Mesenchymal stem cell (in vitro differentiated cells and primary cell): Measurements from ENCODE around the gene MAP7D2.

Experiments
- DNase-seq: peaks from one replicate; pipeline ENCODE4 v3.0.0-alpha.2; 2013
- H2AFZ ChIP-seq: one replicate; pipeline ENCODE4 v1.6.1; 2013; ENCODE audit warnings: low read depth, mild to moderate bottlenecking, control low read depth, inconsistent platforms, low read length, moderate library complexity
- H2AK5ac ChIP-seq: 2 replicates; pipeline ENCODE4 v1.6.1; 2013; ENCODE audit warnings: low read length, moderate library complexity, mild to moderate bottlenecking, inconsistent platforms; ENCODE audit not compliant: severe bottlenecking
- H2BK120ac ChIP-seq: one replicate; pipeline ENCODE4 v1.6.1; 2013; ENCODE audit warnings: low read depth, mild to moderate bottlenecking, inconsistent platforms, low read length, moderate library complexity
- H2BK12ac ChIP-seq, 2 experiments: one replicate each; pipeline ENCODE4 v1.6.1; 2013; ENCODE audit warnings: inconsistent platforms in 2 of 2, low read length in 2 of 2, mild to moderate bottlenecking in 2 of 2, moderate library complexity in 2 of 2, control low read depth in 1 of 2
- H2BK15ac ChIP-seq: one replicate; pipeline ENCODE4 v1.6.1; 2013; ENCODE audit warnings: mild to moderate bottlenecking, low read depth, inconsistent platforms; ENCODE audit not compliant: poor library complexity, severe bottlenecking
- H2BK5ac ChIP-seq: 2 replicates; pipeline ENCODE4 v1.6.1; 2013; ENCODE audit warnings: low read depth, mild to moderate bottlenecking, low read length, control low read depth, inconsistent platforms; ENCODE audit not compliant: poor library complexity, severe bottlenecking
- H3K14ac ChIP-seq, 2 experiments: one replicate each; pipeline ENCODE4 v1.6.1; 2013; ENCODE audit warnings: inconsistent platforms in 2 of 2, low read length in 2 of 2, control low read depth in 1 of 2, mild to moderate bottlenecking in 1 of 2, moderate library complexity in 1 of 2
- H3K18ac ChIP-seq, 2 experiments: one replicate each; pipeline ENCODE4 v1.6.1; 2013; ENCODE audit warnings: inconsistent platforms in 2 of 2, low read length in 2 of 2, control low read depth in 1 of 2, low read depth in 1 of 2, mild to moderate bottlenecking in 1 of 2
- H3K23ac ChIP-seq, 2 experiments: one replicate each; pipeline ENCODE4 v1.6.1; 2013; ENCODE audit warnings: inconsistent platforms in 2 of 2, low read length in 2 of 2, mild to moderate bottlenecking in 2 of 2, moderate library complexity in 2 of 2, control low read depth in 1 of 2
- H3K27ac ChIP-seq: 2 replicates; pipeline ENCODE4 v1.5.1; 2013; ENCODE audit warnings: mild to moderate bottlenecking, moderate library complexity, low read length, control low read depth, inconsistent platforms; ENCODE audit not compliant: poor library complexity, severe bottlenecking
- H3K27me3 ChIP-seq, 2 experiments: 2 replicates each; pipeline versions ENCODE4 v1.6.1 to v1.7.0; 2013; ENCODE audit warnings: low read length in 2 of 2, mild to moderate bottlenecking in 2 of 2, moderate library complexity in 2 of 2, control low read depth in 1 of 2, inconsistent platforms in 1 of 2; ENCODE audit not compliant: control insufficient read depth in 1 of 2, insufficient read depth in 1 of 2
- H3K36me3 ChIP-seq, 2 experiments: 2 replicates each; pipeline versions ENCODE4 v1.6.1 to v1.7.0; 2013; ENCODE audit warnings: low read length in 2 of 2, control low read depth in 1 of 2, inconsistent platforms in 1 of 2, low read depth in 1 of 2, mild to moderate bottlenecking in 1 of 2; ENCODE audit not compliant: insufficient read depth in 2 of 2, control insufficient read depth in 1 of 2
- H3K4ac ChIP-seq, 2 experiments: one replicate each; pipeline ENCODE4 v1.6.1; 2013; ENCODE audit warnings: inconsistent platforms in 2 of 2, low read length in 2 of 2, mild to moderate bottlenecking in 2 of 2, moderate library complexity in 2 of 2, control low read depth in 1 of 2, low read depth in 1 of 2
- H3K4me1 ChIP-seq: 2 replicates; pipeline ENCODE4 v1.6.1; 2013; ENCODE audit warnings: low read depth, low read length, control low read depth; ENCODE audit not compliant: control insufficient read depth, insufficient read depth
- H3K4me2 ChIP-seq: 2 replicates; pipeline ENCODE4 v1.6.1; 2013; ENCODE audit warnings: low read length, mild to moderate bottlenecking, inconsistent platforms; ENCODE audit not compliant: poor library complexity, severe bottlenecking
- H3K4me3 ChIP-seq, 2 experiments: 2 replicates each; pipeline versions ENCODE4 v1.5.1 to v1.7.0; 2013; ENCODE audit warnings: low read length in 2 of 2, mild to moderate bottlenecking in 2 of 2, control low read depth in 1 of 2, low read depth in 1 of 2; ENCODE audit not compliant: insufficient read depth in 1 of 2
- H3K79me1 ChIP-seq: replicated peaks from 2 replicates; pipeline ENCODE4 v1.6.1; 2013; ENCODE audit warnings: mild to moderate bottlenecking, control low read depth, low read length, inconsistent platforms; ENCODE audit not compliant: poor library complexity, severe bottlenecking
- H3K9ac ChIP-seq: 2 replicates; pipeline ENCODE4 v1.7.0; 2013; ENCODE audit warnings: mild to moderate bottlenecking, low read length, moderate library complexity
- H3K9me3 ChIP-seq: 2 replicates; pipeline ENCODE4 v1.7.0; 2013; ENCODE audit warnings: mild to moderate bottlenecking, low read length; ENCODE audit not compliant: control insufficient read depth
- H4K8ac ChIP-seq: one replicate; pipeline ENCODE4 v1.6.1; 2013; ENCODE audit warnings: inconsistent platforms, mild to moderate bottlenecking, low read length, moderate library complexity
- H4K91ac ChIP-seq: one replicate; pipeline ENCODE4 v1.6.1; 2013; ENCODE audit warnings: mild to moderate bottlenecking, low read length, inconsistent platforms
- WGBS: methylation state at CpG from one replicate; pipeline ENCODE4 v1.1.7; 2013; ENCODE audit warnings: mixed read lengths; 5-methylcytosine and 5-hydroxymethylcytosine counted together

Gene MAP7D2

GRCh38 chrX:20046864-20047263, 69.8 kb downstream of the MAP7D2 start:
- no peak for DNase-seq
- Histone ChIP-seq H2BK5ac (no peak overlapping the region), H4K91ac (no peak overlapping the region), H2BK15ac (no peak overlapping the region), H3K27me3 (peaks cover 0 to 24% of the 10 kb centered on the region in 2 experiments), H3K79me1 (no peaks in the 10 kb centered on the region), H3K27ac (no peak overlapping the region), H3K4me2 (no peak overlapping the region), H3K36me3 (no peaks in the 10 kb centered on the region), H4K8ac (no peak overlapping the region), H3K23ac (no peak overlapping the region), H3K9me3 (no peaks in the 10 kb centered on the region), H2BK120ac (no peak overlapping the region), H3K14ac (peak overlapping the region in 1 of 2 experiments; percentile 15), H3K4me3 (no peak overlapping the region), H2BK12ac (no peak overlapping the region), H3K18ac (no peak overlapping the region), H3K4ac (no peak overlapping the region), H2AFZ (no peak overlapping the region), H3K9ac (no peak overlapping the region), H3K4me1 (no peaks in the 10 kb centered on the region), H2AK5ac (no peak overlapping the region)
- WGBS, result 87% methylated on average over 4 of the region's 4 CpGs

- Histone ChIP-seq H3K4ac (no peak overlapping the region), H4K91ac (no peak overlapping the region), H3K79me1 (no peaks in the 10 kb centered on the region), H3K14ac (no peak overlapping the region), H3K23ac (no peak overlapping the region), H4K8ac (no peak overlapping the region), H3K4me1 (no peaks in the 10 kb centered on the region), H3K4me3 (no peak overlapping the region), H2BK120ac (no peak overlapping the region), H3K27me3 (peaks cover 0 to 19% of the 10 kb centered on the region in 2 experiments), H3K36me3 (no peaks in the 10 kb centered on the region), H3K4me2 (no peak overlapping the region), H2AFZ (no peak overlapping the region), H2BK15ac (no peak overlapping the region), H2BK12ac (no peak overlapping the region), H3K9me3 (no peaks in the 10 kb centered on the region), H3K27ac (no peak overlapping the region), H2AK5ac (no peak overlapping the region), H3K18ac (no peak overlapping the region), H2BK5ac (no peak overlapping the region), H3K9ac (no peak overlapping the region)
- DNase-seq, result no peak
- WGBS, result no CpG with 5 or more reads among the region's 1 CpG
Measured at GRCh38 chrX:20046223-20046622, 70.5 kb downstream of the MAP7D2 start.

- no peak overlapping the region for H3K18ac ChIP-seq
- no peak overlapping the region for H2BK15ac ChIP-seq
- H2BK5ac ChIP-seq, result no peak overlapping the region
- no peak overlapping the region for H3K4ac ChIP-seq
- no peak overlapping the region for H3K27ac ChIP-seq
- H2AFZ ChIP-seq, result no peak overlapping the region
- no peak overlapping the region for H3K23ac ChIP-seq
- no peak overlapping the region for H2BK120ac ChIP-seq
- no peaks in the 10 kb centered on the region for H3K9me3 ChIP-seq
- no peak overlapping the region for H3K9ac ChIP-seq
- H3K27me3 ChIP-seq, result peaks cover 0 to 15% of the 10 kb centered on the region in 2 experiments
- no peak overlapping the region for H3K4me3 ChIP-seq
- no peak overlapping the region for H2AK5ac ChIP-seq
- H2BK12ac ChIP-seq, result no peak overlapping the region
- H3K4me2 ChIP-seq, result no peak overlapping the region
- no peak for DNase-seq
- no peaks in the 10 kb centered on the region for H3K79me1 ChIP-seq
- no peaks in the 10 kb centered on the region for H3K4me1 ChIP-seq
- no peak overlapping the region for H4K91ac ChIP-seq
- no peak overlapping the region for H3K14ac ChIP-seq
- no peaks in the 10 kb centered on the region for H3K36me3 ChIP-seq
- H4K8ac ChIP-seq, result no peak overlapping the region
- 85% methylated on average over 6 of the region's 7 CpGs for WGBS
Measured at GRCh38 chrX:20042221-20042620, 74.5 kb downstream of the MAP7D2 start.

GRCh38 chrX:20038966-20039365, 77.7 kb downstream of the MAP7D2 start:
- H3K23ac ChIP-seq, result no peak overlapping the region
- no peak overlapping the region for H2BK12ac ChIP-seq
- WGBS, result 85% methylated on average over 2 of the region's 3 CpGs
- H3K4me2 ChIP-seq, result no peak overlapping the region
- no peaks in the 10 kb centered on the region for H3K36me3 ChIP-seq
- H2BK5ac ChIP-seq, result no peak overlapping the region
- no peak for DNase-seq
- no peak overlapping the region for H2BK120ac ChIP-seq
- no peak overlapping the region for H2AFZ ChIP-seq
- H3K4me3 ChIP-seq, result no peak overlapping the region
- H3K18ac ChIP-seq, result no peak overlapping the region
- no peak overlapping the region for H3K4ac ChIP-seq
- no peaks in the 10 kb centered on the region for H3K4me1 ChIP-seq
- no peaks in the 10 kb centered on the region for H3K27me3 ChIP-seq
- no peak overlapping the region for H3K27ac ChIP-seq
- no peak overlapping the region for H3K9ac ChIP-seq
- H3K14ac ChIP-seq, result no peak overlapping the region
- H2AK5ac ChIP-seq, result no peak overlapping the region
- H2BK15ac ChIP-seq, result no peak overlapping the region
- no peak overlapping the region for H4K91ac ChIP-seq
- no peak overlapping the region for H4K8ac ChIP-seq
- H3K79me1 ChIP-seq, result no peaks in the 10 kb centered on the region
- H3K9me3 ChIP-seq, result no peaks in the 10 kb centered on the region
